Stimulated activated naive CD4-positive, alpha-beta T cell (primary cell): ENCODE measurements around the gene STRBP.

Experiments used
- DNase-seq, 6 experiments: peaks; one replicate each; lab custom pipeline; 2025; lab: John Stamatoyannopoulos, UW

The STRBP gene

GRCh38 chr9:123129423-123129822 is 139.0 kb downstream of the STRBP start:
- DNase-seq = no peak

GRCh38 chr9:123128591-123128990 is 139.8 kb downstream of the STRBP start:
- no peak for DNase-seq

- DNase-seq = no peak
Measured at GRCh38 chr9:123127512-123128075, 140.8 kb downstream of the STRBP start.

- no peak for DNase-seq
Measured at GRCh38 chr9:123121457-123121856, 146.9 kb downstream of the STRBP start.

GRCh38 chr9:123120953-123121352 is 147.4 kb downstream of the STRBP start:
- no peak for DNase-seq

GRCh38 chr9:123120131-123120530 is 148.3 kb downstream of the STRBP start:
- no peak for DNase-seq

- no peak for DNase-seq
Measured at GRCh38 chr9:123119566-123119965, 148.8 kb downstream of the STRBP start.

GRCh38 chr9:123116036-123116435 is 152.3 kb downstream of the STRBP start:
- no peak for DNase-seq

- no peak for DNase-seq
Measured at GRCh38 chr9:123115146-123115913, 153.1 kb downstream of the STRBP start.

- DNase-seq = no peak
Measured at GRCh38 chr9:123113185-123113584, 155.2 kb downstream of the STRBP start.

GRCh38 chr9:123112015-123112975 is 156.1 kb downstream of the STRBP start:
- DNase-seq = peak in 2 of 6 experiments; percentile 4 to 17

GRCh38 chr9:123111427-123112014 is 156.9 kb downstream of the STRBP start:
- DNase-seq = no peak

GRCh38 chr9:123109540-123110279 is 158.7 kb downstream of the STRBP start:
- DNase-seq = no peak

- DNase-seq = no peak
Measured at GRCh38 chr9:123108976-123109375, 159.4 kb downstream of the STRBP start.

GRCh38 chr9:123107639-123108285 is 160.6 kb downstream of the STRBP start:
- DNase-seq = no peak

GRCh38 chr9:123105490-123105889 is 162.9 kb downstream of the STRBP start:
- DNase-seq = no peak

- no peak for DNase-seq
Measured at GRCh38 chr9:123104807-123105206, 163.6 kb downstream of the STRBP start.

GRCh38 chr9:123102375-123103113 is 165.8 kb downstream of the STRBP start:
- no peak for DNase-seq

- DNase-seq = no peak
Measured at GRCh38 chr9:123099548-123099947, 168.8 kb downstream of the STRBP start.

GRCh38 chr9:123099042-123099441 is 169.3 kb downstream of the STRBP start:
- DNase-seq = no peak
